Neural cell (in vitro differentiated cells): Measurements from ENCODE around the gene PTPRG. TPM values are rescaled to one million over a fixed set of nuclear protein-coding genes. Genes with fewer than 3 reads are reported as not detected.

Experiments
- H2AFZ ChIP-seq: fragments of 200-600, 300-800 bp; sonication (generic), shearing (Covaris generic); 2 replicates; pipeline ENCODE4 v1.6.0; 2014; ENCODE audit warnings: low read depth, mild to moderate bottlenecking, antibody characterized with exemption, low read length, moderate library complexity
- H3F3A ChIP-seq: fragments of 200-600 bp; shearing (Covaris generic); 2 replicates; pipeline ENCODE4 v1.6.1; 2016; ENCODE audit warnings: mild to moderate bottlenecking, moderate library complexity, mixed read lengths, antibody characterized with exemption, low read length; ENCODE audit not compliant: insufficient read depth, poor library complexity, severe bottlenecking
- H3K27ac ChIP-seq: fragments of 200-600, 300-800 bp; sonication (generic), shearing (Covaris generic); 2 replicates; pipeline ENCODE4 v1.5.1; 2014; ENCODE audit warnings: mild to moderate bottlenecking, low read length, moderate library complexity
- H3K27me3 ChIP-seq: fragments of 300-800, 200-600 bp; sonication (generic), shearing (Covaris generic); 2 replicates; pipeline ENCODE4 v1.6.0; 2014; ENCODE audit warnings: mild to moderate bottlenecking, low read depth, low read length, moderate library complexity; ENCODE audit not compliant: insufficient read depth
- H3K36me3 ChIP-seq: fragments of 300-800, 200-600 bp; sonication (generic), shearing (Covaris generic); 2 replicates; pipeline ENCODE4 v1.5.1; 2014; ENCODE audit warnings: mild to moderate bottlenecking, antibody characterized with exemption, low read length, moderate library complexity; ENCODE audit not compliant: insufficient read depth
- H3K4me2 ChIP-seq: fragments of 300-800, 200-600 bp; sonication (generic), shearing (Covaris generic); 2 replicates; pipeline ENCODE4 v1.6.0; 2014; ENCODE audit warnings: mild to moderate bottlenecking, low read length
- H3K4me3 ChIP-seq: fragments of 300-800, 200-600 bp; sonication (generic), shearing (Covaris generic); 2 replicates; pipeline ENCODE4 v1.5.1; 2014; ENCODE audit warnings: mild to moderate bottlenecking, low read length, moderate library complexity
- H3K79me2 ChIP-seq: fragments of 200-600 bp; shearing (Covaris generic); replicated peaks from 2 replicates; pipeline ENCODE4 v1.6.0; 2014; ENCODE audit warnings: mild to moderate bottlenecking, low read length, moderate library complexity; ENCODE audit not compliant: insufficient read depth
- H3K9ac ChIP-seq: fragments of 300-800, 200-600 bp; sonication (generic), shearing (Covaris generic); 2 replicates; pipeline ENCODE4 v1.6.1; 2016; ENCODE audit warnings: mild to moderate bottlenecking, low read length, mixed read lengths
- H3K9me2 ChIP-seq: fragments of 200-600 bp; shearing (Covaris generic); 2 replicates; pipeline ENCODE4 v1.6.1; 2016; ENCODE audit warnings: mild to moderate bottlenecking, low read length, mixed read lengths; ENCODE audit not compliant: insufficient read depth
- H3K9me3 ChIP-seq: fragments of 200-600, 300-800 bp; sonication (generic), shearing (Covaris generic); 2 replicates; pipeline ENCODE4 v1.6.1; 2016; ENCODE audit warnings: mild to moderate bottlenecking, mixed run types, low read length, moderate library complexity, mixed read lengths
- H4K20me1 ChIP-seq: fragments of 200-600 bp; shearing (Covaris generic); 2 replicates; pipeline ENCODE4 v1.6.1; 2016; ENCODE audit warnings: mild to moderate bottlenecking, mixed run types; ENCODE audit not compliant: insufficient read depth
- EP300 ChIP-seq: fragments of 450-650 bp; conservative IDR thresholded peaks from 2 replicates; pipeline ENCODE4 v1.6.1; 2014; ENCODE audit warnings: antibody characterized with exemption, mild to moderate bottlenecking, moderate library complexity; ENCODE audit not compliant: poor library complexity, severe bottlenecking
- EZH2 ChIP-seq: fragments of 200-600, 300-800 bp; shearing (Covaris generic), sonication (generic); IDR thresholded peaks from 2 replicates; pipeline ENCODE4 v1.6.1; 2014; ENCODE audit warnings: antibody characterized with exemption, low read length, borderline replicate concordance, mild to moderate bottlenecking; ENCODE audit not compliant: insufficient read depth, poor library complexity, severe bottlenecking
- MXI1 ChIP-seq: fragments of 450-650 bp; conservative IDR thresholded peaks from 2 replicates; pipeline ENCODE4 v1.6.1; 2014; ENCODE audit warnings: antibody characterized with exemption, mild to moderate bottlenecking; ENCODE audit not compliant: poor library complexity, severe bottlenecking
- POLR2AphosphoS5 ChIP-seq: IDR thresholded peaks from 2 replicates; pipeline ENCODE4 v1.6.1; 2012
- RAD21 ChIP-seq: fragments of 450-650 bp; conservative IDR thresholded peaks from 2 replicates; pipeline ENCODE4 v1.6.1; 2014; ENCODE audit warnings: antibody characterized with exemption, mild to moderate bottlenecking, moderate library complexity
- REST ChIP-seq: IDR thresholded peaks from 2 replicates; pipeline ENCODE4 v1.6.1; 2012; ENCODE audit warnings: borderline replicate concordance
- SMC3 ChIP-seq: fragments of 450-650 bp; conservative IDR thresholded peaks from 2 replicates; pipeline ENCODE4 v1.6.1; 2014; ENCODE audit warnings: antibody characterized with exemption, mild to moderate bottlenecking, moderate library complexity; ENCODE audit not compliant: poor library complexity
- TAF1 ChIP-seq: IDR thresholded peaks from 2 replicates; pipeline ENCODE4 v1.6.1; 2012; ENCODE audit warnings: low read depth
- polyA plus RNA-seq: library from polyadenylated mRNA; depleted of rRNA; stranded (reverse); fragments of >200 nt; gene quantifications from 2 replicates; pipeline ENCODE4 v1.2.3, GENCODE V29; 2014
- TF ChIP-seq, protein P1 (sequence below): fragments of 450-650 bp; IDR thresholded peaks from 2 replicates; pipeline ENCODE4 v1.5.1; 2014; ENCODE audit warnings: antibody characterized with exemption, mild to moderate bottlenecking, moderate library complexity; ENCODE audit not compliant: poor library complexity, severe bottlenecking

The PTPRG gene
- polyA plus RNA-seq, 1 donor from 2014 or later, result 33.1 TPM

DNA sequence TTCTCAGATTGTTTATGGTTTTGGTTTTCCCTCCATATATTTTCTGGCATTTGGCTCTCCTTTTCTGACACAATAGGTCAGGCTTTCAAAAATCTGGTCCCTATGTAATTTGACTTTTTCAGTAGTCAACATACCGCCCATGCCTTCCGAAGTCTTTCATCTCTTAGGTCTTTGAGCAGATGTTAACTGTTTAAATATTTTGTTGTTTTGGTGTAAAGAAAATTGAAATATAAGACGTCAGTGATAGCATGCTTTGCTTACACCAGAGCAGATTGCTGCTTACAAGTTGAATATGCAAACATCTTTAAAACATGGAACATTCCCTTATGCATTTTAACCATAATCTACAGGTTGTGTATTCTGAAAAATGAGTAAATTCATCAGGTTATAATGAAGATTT is 233.0 kb downstream of the PTPRG start:
- H3K79me2 ChIP-seq, result no peaks in the 10 kb centered on the region
- H4K20me1 ChIP-seq, result no peaks in the 10 kb centered on the region
- H2AFZ ChIP-seq, result no peak overlapping the region
- H3K9ac ChIP-seq, result no peak overlapping the region
- H3K4me2 ChIP-seq, result no peak overlapping the region
- H3K36me3 ChIP-seq, result no peaks in the 10 kb centered on the region
- H3F3A ChIP-seq, result no peaks in the 10 kb centered on the region
- H3K9me2 ChIP-seq, result no peaks in the 10 kb centered on the region
- H3K27me3 ChIP-seq, result no peaks in the 10 kb centered on the region
- TF ChIP-seq REST, result no peak
- TF ChIP-seq RAD21, result no peak
- TF ChIP-seq POLR2AphosphoS5, result no peak
- H3K27ac ChIP-seq, result no peak overlapping the region
- no peak overlapping the region for H3K4me3 ChIP-seq
- H3K9me3 ChIP-seq, result no peaks in the 10 kb centered on the region

- Histone ChIP-seq H3K4me3 (no peak overlapping the region), H3K4me2 (no peak overlapping the region), H3K9me2 (no peaks in the 10 kb centered on the region), H3K79me2 (no peaks in the 10 kb centered on the region), H3K27me3 (no peaks in the 10 kb centered on the region), H3F3A (no peaks in the 10 kb centered on the region), H3K27ac (no peak overlapping the region), H3K9me3 (no peaks in the 10 kb centered on the region), H3K36me3 (no peaks in the 10 kb centered on the region), H4K20me1 (no peaks in the 10 kb centered on the region), H2AFZ (no peak overlapping the region), H3K9ac (no peak overlapping the region)
- no peak for TF ChIP-seq SMC3
- TF ChIP-seq EP300, result no peak
- TF ChIP-seq TAF1, result no peak
- no peak for TF ChIP-seq MXI1
- TF ChIP-seq POLR2AphosphoS5, result no peak
- TF ChIP-seq REST, result no peak
- no peak for TF ChIP-seq RAD21
- TF ChIP-seq, protein P1, sequence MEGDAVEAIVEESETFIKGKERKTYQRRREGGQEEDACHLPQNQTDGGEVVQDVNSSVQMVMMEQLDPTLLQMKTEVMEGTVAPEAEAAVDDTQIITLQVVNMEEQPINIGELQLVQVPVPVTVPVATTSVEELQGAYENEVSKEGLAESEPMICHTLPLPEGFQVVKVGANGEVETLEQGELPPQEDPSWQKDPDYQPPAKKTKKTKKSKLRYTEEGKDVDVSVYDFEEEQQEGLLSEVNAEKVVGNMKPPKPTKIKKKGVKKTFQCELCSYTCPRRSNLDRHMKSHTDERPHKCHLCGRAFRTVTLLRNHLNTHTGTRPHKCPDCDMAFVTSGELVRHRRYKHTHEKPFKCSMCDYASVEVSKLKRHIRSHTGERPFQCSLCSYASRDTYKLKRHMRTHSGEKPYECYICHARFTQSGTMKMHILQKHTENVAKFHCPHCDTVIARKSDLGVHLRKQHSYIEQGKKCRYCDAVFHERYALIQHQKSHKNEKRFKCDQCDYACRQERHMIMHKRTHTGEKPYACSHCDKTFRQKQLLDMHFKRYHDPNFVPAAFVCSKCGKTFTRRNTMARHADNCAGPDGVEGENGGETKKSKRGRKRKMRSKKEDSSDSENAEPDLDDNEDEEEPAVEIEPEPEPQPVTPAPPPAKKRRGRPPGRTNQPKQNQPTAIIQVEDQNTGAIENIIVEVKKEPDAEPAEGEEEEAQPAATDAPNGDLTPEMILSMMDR, result no peak
- TF ChIP-seq EZH2, result no peak
Measured at GRCh38 chr3:61794961-61795360, 233.6 kb downstream of the PTPRG start.
